ENCODE measurements around the gene OR2B2.

Gene OR2B2

DNA sequence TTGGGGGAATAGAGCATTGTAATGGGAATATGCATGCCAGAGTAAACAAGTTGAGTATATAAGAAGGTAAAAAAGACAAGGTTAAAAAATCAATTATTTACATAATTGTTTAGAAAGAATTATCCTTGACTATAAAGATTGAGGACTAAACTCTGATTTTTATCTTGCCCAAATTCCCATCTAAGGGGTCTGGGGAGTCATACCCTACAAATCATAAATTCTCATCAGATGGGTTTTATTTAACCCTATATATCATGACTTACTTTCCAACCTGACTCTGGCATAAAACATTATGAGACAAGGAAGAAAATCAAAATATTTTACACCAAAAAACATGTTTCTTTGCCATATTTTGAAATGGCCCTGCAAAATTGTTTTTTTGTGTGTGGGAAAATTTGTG is 12.7 kb downstream of the OR2B2 start:
- TF ChIP-seq, protein P1, sequence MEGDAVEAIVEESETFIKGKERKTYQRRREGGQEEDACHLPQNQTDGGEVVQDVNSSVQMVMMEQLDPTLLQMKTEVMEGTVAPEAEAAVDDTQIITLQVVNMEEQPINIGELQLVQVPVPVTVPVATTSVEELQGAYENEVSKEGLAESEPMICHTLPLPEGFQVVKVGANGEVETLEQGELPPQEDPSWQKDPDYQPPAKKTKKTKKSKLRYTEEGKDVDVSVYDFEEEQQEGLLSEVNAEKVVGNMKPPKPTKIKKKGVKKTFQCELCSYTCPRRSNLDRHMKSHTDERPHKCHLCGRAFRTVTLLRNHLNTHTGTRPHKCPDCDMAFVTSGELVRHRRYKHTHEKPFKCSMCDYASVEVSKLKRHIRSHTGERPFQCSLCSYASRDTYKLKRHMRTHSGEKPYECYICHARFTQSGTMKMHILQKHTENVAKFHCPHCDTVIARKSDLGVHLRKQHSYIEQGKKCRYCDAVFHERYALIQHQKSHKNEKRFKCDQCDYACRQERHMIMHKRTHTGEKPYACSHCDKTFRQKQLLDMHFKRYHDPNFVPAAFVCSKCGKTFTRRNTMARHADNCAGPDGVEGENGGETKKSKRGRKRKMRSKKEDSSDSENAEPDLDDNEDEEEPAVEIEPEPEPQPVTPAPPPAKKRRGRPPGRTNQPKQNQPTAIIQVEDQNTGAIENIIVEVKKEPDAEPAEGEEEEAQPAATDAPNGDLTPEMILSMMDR (IDR thresholded peaks at IDR 0.05; ENCODE audit: insufficient read depth, low read depth, low read length, missing control alignments): no peak

DNA sequence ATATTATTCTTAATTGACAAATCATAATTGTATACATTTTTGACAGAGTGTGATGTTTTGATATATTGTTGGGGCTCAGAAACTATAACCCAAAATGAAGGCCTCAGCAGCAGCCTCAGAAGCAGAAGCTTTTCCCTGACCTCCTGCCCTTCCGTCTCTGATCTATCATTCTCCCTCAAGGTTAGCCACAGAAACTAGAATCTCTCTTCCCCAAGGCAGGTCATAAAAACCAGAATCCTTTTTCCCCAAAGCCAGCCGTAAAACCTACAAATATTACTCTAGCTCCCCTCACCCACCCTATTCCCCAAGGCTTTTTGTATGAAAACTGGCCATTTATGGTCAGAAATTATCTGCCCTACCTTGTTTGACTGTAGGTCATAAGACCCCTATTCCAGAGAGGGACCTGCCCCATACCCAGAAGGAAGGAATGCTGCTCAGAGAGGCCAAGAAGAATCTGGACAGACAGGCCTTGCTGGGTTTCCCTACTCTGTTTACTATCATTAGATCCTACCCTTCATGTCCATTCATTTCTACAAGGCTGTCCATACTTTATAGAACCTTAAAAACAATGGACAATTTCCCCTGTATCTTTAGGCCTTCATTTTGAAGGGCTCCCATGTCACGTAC is 14.5 kb downstream of the OR2B2 start:
- TF ChIP-seq, protein P1 (IDR thresholded peaks at IDR 0.05; ENCODE audit: insufficient read depth, low read depth, low read length, missing control alignments): no peak
- H3K4me3 ChIP-seq (ENCODE audit: low read depth, low read length): no peak overlapping the region
- peak; percentile 32 for DNase-seq (ENCODE audit: low read depth)

More for the DNA sequence above, 12.7 kb downstream of the OR2B2 start:
- no peak for DNase-seq (ENCODE audit: low read depth)
- no peak overlapping the region for H3K4me3 ChIP-seq (ENCODE audit: low read depth, low read length)

DNA sequence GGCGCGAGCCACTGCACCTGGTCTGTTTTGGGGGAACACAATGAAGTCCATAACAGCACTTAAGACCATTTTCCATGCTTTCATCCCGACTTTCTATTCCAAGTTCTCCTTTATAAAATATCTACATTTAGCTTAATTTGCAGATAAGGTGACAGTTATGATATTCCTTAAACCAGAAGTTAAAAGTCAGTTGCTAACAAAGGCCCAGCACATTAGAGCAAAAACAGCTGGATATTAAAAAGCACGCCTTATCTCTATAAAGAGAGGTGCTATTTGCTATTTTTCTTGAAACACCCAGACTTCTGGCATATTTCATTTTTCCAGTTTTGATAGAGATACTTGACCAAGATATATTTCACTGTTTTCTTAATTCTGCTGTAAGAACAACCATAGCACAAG is 15.8 kb downstream of the OR2B2 start:
- TF ChIP-seq, protein P1 (IDR thresholded peaks at IDR 0.05; ENCODE audit: insufficient read depth, low read depth, low read length, missing control alignments): no peak
- DNase-seq (ENCODE audit: low read depth): no peak
- peak overlapping the region; percentile 74 for H3K4me3 ChIP-seq (ENCODE audit: low read depth, low read length)

DNA sequence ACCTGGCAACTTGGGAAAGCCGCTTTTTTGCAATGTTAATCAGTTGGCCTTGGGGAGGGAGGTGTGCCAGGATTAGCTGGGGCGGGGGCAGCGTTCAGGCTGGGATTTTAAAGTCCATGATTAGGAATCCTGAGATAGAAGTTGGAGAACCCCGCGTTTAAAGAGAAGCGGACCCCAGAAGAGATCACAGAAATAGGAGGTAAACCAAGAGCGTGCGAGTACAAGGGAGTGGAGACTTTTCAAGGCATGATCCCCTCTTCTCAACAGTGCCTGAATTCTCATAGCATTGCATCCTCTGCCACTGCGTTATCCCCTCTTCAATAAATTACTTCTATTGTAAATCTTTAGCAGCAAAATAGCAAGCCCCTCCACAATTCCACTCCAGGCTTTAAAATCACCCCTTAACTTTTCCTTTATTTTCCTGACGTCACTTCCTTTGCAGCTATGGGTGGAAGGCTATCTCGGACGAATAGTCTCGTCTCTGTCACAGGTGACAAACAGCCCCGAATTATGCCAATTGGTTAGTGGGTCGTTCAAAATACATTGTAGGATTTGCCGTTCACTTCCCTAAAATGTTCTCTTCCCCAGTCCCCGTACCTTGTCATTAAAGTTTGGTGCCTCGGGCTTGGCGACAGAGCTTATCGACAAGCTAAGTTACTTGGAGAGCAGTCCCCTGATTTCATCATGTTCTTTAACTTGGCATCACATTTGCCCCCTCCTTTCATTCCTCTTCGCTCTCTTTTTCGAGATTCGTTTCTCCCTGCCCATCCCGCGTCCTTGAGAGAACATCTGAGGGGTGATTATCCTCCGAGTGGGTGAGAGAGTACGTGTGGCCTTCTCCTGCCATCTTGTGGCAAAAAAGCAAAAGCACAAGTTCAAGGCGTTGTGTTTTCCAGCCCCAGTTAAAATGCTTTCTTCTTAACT is 17.1 kb downstream of the OR2B2 start:
- TF ChIP-seq, protein P1 (IDR thresholded peaks at IDR 0.05; ENCODE audit: insufficient read depth, low read depth, low read length, missing control alignments): peak; percentile 71
- DNase-seq (ENCODE audit: low read depth): peak; percentile 88
- peak overlapping the region; percentile 74 for H3K4me3 ChIP-seq (ENCODE audit: low read depth, low read length)

DNA sequence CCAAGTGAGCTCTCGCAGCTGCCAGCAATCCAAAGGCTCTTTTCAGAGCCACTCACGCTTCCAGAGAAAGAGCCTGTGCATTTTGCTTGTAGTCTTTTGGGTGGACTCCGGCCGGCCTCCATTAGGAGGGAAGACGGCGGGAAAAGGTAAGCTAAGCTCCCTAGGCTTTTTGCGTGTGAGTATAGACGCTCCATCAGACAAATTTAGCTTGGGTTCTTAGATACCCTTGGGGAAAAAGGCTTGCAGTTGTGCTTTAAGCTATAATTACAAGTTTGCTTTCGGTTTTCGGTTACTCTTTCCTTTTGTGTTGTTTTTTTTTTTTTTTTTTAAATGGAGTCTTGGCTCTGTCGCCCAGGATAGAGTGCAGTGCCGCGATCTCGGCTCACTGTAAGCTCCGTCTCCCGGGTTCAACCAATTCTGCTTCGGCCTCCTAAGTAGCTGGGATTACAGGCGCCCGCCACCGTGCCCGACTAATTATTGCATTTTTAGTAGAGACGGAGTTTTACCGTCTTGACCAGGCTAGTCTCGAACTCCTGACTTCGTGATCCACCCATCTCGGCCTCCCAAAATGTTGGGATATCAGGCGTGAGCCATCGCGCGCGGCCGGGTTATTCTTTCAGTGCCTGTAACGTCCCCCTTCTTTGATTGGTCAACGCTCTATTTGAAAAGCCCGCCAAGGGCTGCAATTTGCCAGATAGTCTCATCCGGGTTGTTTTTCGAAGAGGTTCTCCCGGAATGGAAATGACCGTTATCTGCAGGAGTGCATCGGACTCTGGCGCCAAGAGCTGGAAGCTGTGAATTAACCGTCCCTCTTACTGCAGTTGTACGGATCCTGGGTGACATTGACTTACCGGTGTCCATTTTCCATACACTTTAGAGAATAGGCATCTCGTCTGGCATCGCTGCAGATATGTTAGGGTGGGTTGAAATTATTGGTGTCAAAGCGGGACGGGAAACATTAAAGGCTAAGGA is 18.1 kb downstream of the OR2B2 start:
- TF ChIP-seq, protein P1 (IDR thresholded peaks at IDR 0.05; ENCODE audit: insufficient read depth, low read depth, low read length, missing control alignments): no peak
- peak; percentile 92 for DNase-seq (ENCODE audit: low read depth)

DNA sequence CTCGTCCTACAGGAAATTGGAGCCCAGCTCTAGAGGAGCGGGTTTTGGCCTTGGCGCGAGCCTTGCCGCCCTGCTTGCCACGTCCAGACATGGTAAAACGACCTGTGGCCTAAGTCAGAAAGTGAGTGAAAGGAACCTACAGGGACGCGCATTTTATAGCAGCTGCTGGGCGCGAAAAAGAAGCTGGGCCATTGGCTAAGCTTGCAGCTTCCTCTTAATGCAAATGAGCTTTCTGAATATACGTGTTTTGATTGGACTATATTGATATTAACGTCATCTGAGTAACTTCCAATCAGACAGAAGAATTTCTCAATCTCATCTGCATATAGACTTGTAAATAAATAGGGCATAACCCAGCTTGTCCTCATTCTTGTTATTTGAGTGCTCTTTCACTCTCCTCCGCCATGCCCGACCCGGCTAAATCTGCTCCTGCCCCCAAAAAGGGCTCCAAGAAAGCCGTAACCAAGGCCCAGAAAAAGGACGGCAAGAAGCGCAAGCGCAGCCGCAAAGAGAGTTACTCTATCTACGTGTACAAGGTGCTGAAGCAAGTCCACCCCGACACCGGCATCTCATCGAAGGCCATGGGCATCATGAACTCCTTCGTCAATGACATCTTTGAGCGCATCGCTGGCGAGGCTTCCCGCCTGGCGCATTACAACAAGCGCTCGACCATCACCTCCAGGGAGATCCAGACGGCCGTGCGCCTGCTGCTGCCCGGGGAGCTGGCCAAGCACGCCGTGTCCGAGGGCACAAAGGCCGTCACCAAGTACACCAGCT is 18.9 kb downstream of the OR2B2 start:
- H3K4me3 ChIP-seq (ENCODE audit: low read depth, low read length): peak overlapping the region; percentile 74
- DNase-seq (ENCODE audit: low read depth): peak; percentile 99
- TF ChIP-seq, protein P1 (IDR thresholded peaks at IDR 0.05; ENCODE audit: insufficient read depth, low read depth, low read length, missing control alignments): no peak

More for the DNA sequence above, 18.1 kb downstream of the OR2B2 start:
- peak overlapping the region; percentile 74 for H3K4me3 ChIP-seq (ENCODE audit: low read depth, low read length)

Measured in GM12865 (cell line).